B cell (primary cell): ENCODE data around the gene ABCA7. TPM values are rescaled to one million over a fixed set of nuclear protein-coding genes. Genes with fewer than 3 reads are reported as not detected.
A peak's percentile ranks its signal among the peaks of the same experiment; 100 is the strongest.

Experiments used
- ATAC-seq: fragments of 200-7000 bp; cut with Tn5 transposase; one replicate; pipeline ENCODE4 v1.10.0; 2021; ENCODE audit warnings: low read depth, mild to moderate bottlenecking, moderate number of reproducible peaks, moderate library complexity
- CTCF ChIA-PET: fragments of 350-600 bp; sonication (Branson Sonifier 250); formaldehyde crosslinking; loops from one replicate; lab custom pipeline; 2021; ENCODE audit warnings: antibody characterized with exemption, inconsistent platforms; lab: Charles Lee
- POLR2A ChIA-PET: fragments of 350-600 bp; sonication (Branson Sonifier 250); formaldehyde crosslinking; loops from one replicate; lab custom pipeline; 2021; ENCODE audit warnings: antibody characterized with exemption; lab: Charles Lee
- DNase-seq: peaks from one replicate; pipeline ENCODE4 v3.0.0; 2013
- H2AFZ ChIP-seq: 2 replicates; pipeline ENCODE4 v1.6.1; 2012; ENCODE audit warnings: mild to moderate bottlenecking, low read depth, low read length; ENCODE audit not compliant: insufficient read depth, poor library complexity, severe bottlenecking
- H3K27ac ChIP-seq, 2 donors: 1 replicate in 1 of 2; 2 replicates in 1 of 2; pipeline ENCODE4 v1.5.1; 2012 to 2013; ENCODE audit warnings: low read length in 2 of 2, mild to moderate bottlenecking in 2 of 2, moderate library complexity in 1 of 2
- H3K27me3 ChIP-seq, 4 experiments: fragments of 200-600 bp in 1 of 4; sonication (generic) in 1 of 4; replicated peaks in 1 of 4; 1 replicate in 2 of 4; 2 replicates in 2 of 4; pipeline versions ENCODE4 v1.6.1 to v1.7.0; 2013 to 2016; ENCODE audit warnings: low read length in 3 of 4, mild to moderate bottlenecking in 2 of 4, mixed read lengths in 1 of 4, moderate library complexity in 1 of 4; ENCODE audit not compliant: insufficient read depth in 4 of 4, control insufficient read depth in 3 of 4; ENCODE audit errors: control extremely low read depth in 1 of 4
- H3K36me3 ChIP-seq, 2 experiments: replicated peaks in 1 of 2; 1 replicate in 1 of 2; 2 replicates in 1 of 2; pipeline versions ENCODE4 v1.6.1 to v1.7.1; 2013; ENCODE audit warnings: low read length in 1 of 2; ENCODE audit not compliant: insufficient read depth in 2 of 2, control insufficient read depth in 1 of 2; ENCODE audit errors: control extremely low read depth in 1 of 2, extremely low read depth in 1 of 2
- H3K4me1 ChIP-seq, 2 donors: fragments of 200-600 bp in 1 of 2; sonication (generic) in 1 of 2; 1 replicate in 1 of 2; 2 replicates in 1 of 2; pipeline versions ENCODE4 v1.5.1 to v1.6.1; 2013 to 2017; ENCODE audit warnings: low read length in 2 of 2; ENCODE audit not compliant: control insufficient read depth in 2 of 2, insufficient read depth in 2 of 2
- H3K4me2 ChIP-seq: replicated peaks from 2 replicates; pipeline ENCODE3; 2012; ENCODE audit warnings: mild to moderate bottlenecking, low read depth, low read length; ENCODE audit not compliant: poor library complexity, severe bottlenecking
- H3K4me3 ChIP-seq, 5 experiments: fragments of 200-600 bp in 1 of 5; sonication (generic) in 1 of 5; 1 replicate in 3 of 5; 2 replicates in 2 of 5; pipeline versions ENCODE4 v1.5.1 to v1.7.0; 2011 to 2016; ENCODE audit warnings: low read length in 4 of 5, mild to moderate bottlenecking in 4 of 5, low read depth in 2 of 5, control low read depth in 1 of 5, moderate library complexity in 1 of 5; ENCODE audit not compliant: insufficient read depth in 1 of 5; ENCODE audit errors: control extremely low read depth in 1 of 5, extremely low read depth in 1 of 5
- H3K79me2 ChIP-seq: fragments of 200-600 bp; sonication (generic); one replicate; pipeline ENCODE4 v1.6.0; 2016; ENCODE audit warnings: low read length; ENCODE audit not compliant: control insufficient read depth, insufficient read depth
- H3K9ac ChIP-seq: fragments of 200-600 bp; sonication (generic); 2 replicates; pipeline ENCODE4 v1.6.1; 2017; ENCODE audit warnings: mild to moderate bottlenecking, low read length, moderate library complexity
- H3K9me3 ChIP-seq, 3 donors: one replicate each; pipeline versions ENCODE4 v1.6.1 to v1.7.1; 2013; ENCODE audit warnings: low read length in 2 of 3; ENCODE audit not compliant: control insufficient read depth in 2 of 3, insufficient read depth in 1 of 3; ENCODE audit errors: control extremely low read depth in 1 of 3
- H4K20me1 ChIP-seq: 2 replicates; pipeline ENCODE4 v1.6.0; 2012; ENCODE audit warnings: mild to moderate bottlenecking, low read length; ENCODE audit not compliant: insufficient read depth, control insufficient read depth, poor library complexity, severe bottlenecking
- H3K27ac Mint-ChIP-seq: one replicate; pipeline ENCODE4 v1.8.0; 2021; ENCODE audit warnings: mixed read lengths
- H3K27me3 Mint-ChIP-seq: one replicate; pipeline ENCODE4 v1.8.0; 2021; ENCODE audit warnings: mixed read lengths
- H3K4me1 Mint-ChIP-seq: one replicate; pipeline ENCODE4 v1.8.0; 2021; ENCODE audit warnings: mixed read lengths
- H3K4me3 Mint-ChIP-seq: one replicate; pipeline ENCODE4 v1.8.0; 2021; ENCODE audit warnings: mixed read lengths
- H3K9me3 Mint-ChIP-seq: one replicate; pipeline ENCODE4 v1.8.0; 2022; ENCODE audit warnings: mixed read lengths; ENCODE audit not compliant: insufficient read depth
- CTCF ChIP-seq: fragments of 200-600 bp; IDR thresholded peaks from one replicate; pipeline ENCODE4 v1.8.0; 2022; ENCODE audit warnings: antibody characterized with exemption, mild to moderate bottlenecking
- EZH2 ChIP-seq: IDR thresholded peaks from 2 replicates; pipeline ENCODE4 v1.6.1; 2012; ENCODE audit warnings: borderline replicate concordance, low read depth, mild to moderate bottlenecking, moderate library complexity, low read length; ENCODE audit not compliant: insufficient read depth, poor library complexity, severe bottlenecking
- WGBS: methylation state at CpG from one replicate; pipeline ENCODE4 v1.1.5; 2013; ENCODE audit warnings: missing lambda C conversion rate; ENCODE audit not compliant: insufficient coverage; 5-methylcytosine and 5-hydroxymethylcytosine counted together
- intact Hi-C: fragments of 100-400 bp; cut with micrococcal nuclease; formaldehyde crosslinking; loops from one replicate; pipeline ENCODE4 v1.10.0; 2022
- polyA plus RNA-seq: library from polyadenylated mRNA; depleted of rRNA; stranded (reverse); fragments of >200 nt; gene quantifications from 2 replicates; pipeline ENCODE4 v1.2.3, GENCODE V29; 2012
- total RNA-seq, 2 donors: library from RNA; stranded (reverse); fragments of 120-200 nt in 1 of 2; gene quantifications; 1 replicate in 1 of 2; 2 replicates in 1 of 2; pipeline versions ENCODE4 v1.2.3 to v1.2.4, GENCODE V29; 2013 to 2022

Gene ABCA7
- total and polyA plus RNA-seq, 2 donors (not counting 1 experiment from before 2014, with no cell fraction given) = 192 to 281 TPM

GRCh38 chr19:1103708-1104310 is 63.9 kb downstream of the ABCA7 start, which contains the start of gene GPX4:
TSS of gene GPX4 (plus strand) at chr19:1103994. CDS start at chr19:1104044, 50 bp downstream.
- Histone ChIP-seq H3K27me3 (no peaks in the 10 kb centered on the region), H3K4me1 (peaks cover 26 to 58% of the 10 kb centered on the region in 2 donors), H3K4me3 (peak within 1 kb of the TSS; percentile 42 to 90 (median 80)), H4K20me1 (peaks cover 32% of the 10 kb centered on the region), H3K27ac (peak within 1 kb of the TSS; percentile 88 to 100), H2AFZ (peak within 1 kb of the TSS; percentile 27), H3K36me3 (peaks cover 0 to 17% of the 10 kb centered on the region in 2 experiments), H3K4me2 (peak within 1 kb of the TSS; percentile 96), H3K79me2 (peaks cover 6% of the 10 kb centered on the region), H3K9me3 (no peaks in the 10 kb centered on the region), H3K9ac (peak within 1 kb of the TSS; percentile 99)
- Mint-ChIP-seq H3K9me3 (no peaks in the 10 kb centered on the region), H3K4me3 (peak within 1 kb of the TSS; percentile 81), H3K4me1 (peaks cover 38% of the 10 kb centered on the region), H3K27ac (peak within 1 kb of the TSS; percentile 94), H3K27me3 (no peaks in the 10 kb centered on the region)
- DNase-seq (peak; percentile 100), ATAC-seq (peak; percentile 86)
- no peak for TF ChIP-seq CTCF
- no peak for TF ChIP-seq EZH2
- intact Hi-C loops = loop anchor here (1.0 to 5.0 kb wide), 7 partner anchors 9 to 163 kb away; partner anchors contain the start of genes ABCA7, ARHGAP45, ATP5F1D and CIRBP
- POLR2A ChIA-PET = interaction anchor here (0.6 to 4.0 kb wide), 18 partner anchors 9 to 248 kb away, joined by 3 to 21 read pairs (median 6); partner anchors contain the start of genes ABCA7, ARHGAP45, CIRBP and POLR2E
- CTCF ChIA-PET = interaction anchor here (1.0 to 1.6 kb wide), 4 partner anchors 9 to 163 kb away, joined by 3 to 6 read pairs (median 3); no protein-coding TSS in a partner anchor
- WGBS = under 1% methylated on average over 73 of the region's 75 CpGs
